Measurements from ENCODE around the gene CEP162. TPM values are rescaled to one million over a fixed set of nuclear protein-coding genes. Genes with fewer than 3 reads are reported as not detected.
"Not testable (repeated sequence)": the region's sequence is repeated elsewhere in the genome, so short reads cannot be mapped to it uniquely, and the experiment has no call there.

The CEP162 gene
- total and polyA plus RNA-seq, 2 donors (not counting 1 experiment from before 2014, with no cell fraction given) = 1.8 to 13.4 TPM

DNA sequence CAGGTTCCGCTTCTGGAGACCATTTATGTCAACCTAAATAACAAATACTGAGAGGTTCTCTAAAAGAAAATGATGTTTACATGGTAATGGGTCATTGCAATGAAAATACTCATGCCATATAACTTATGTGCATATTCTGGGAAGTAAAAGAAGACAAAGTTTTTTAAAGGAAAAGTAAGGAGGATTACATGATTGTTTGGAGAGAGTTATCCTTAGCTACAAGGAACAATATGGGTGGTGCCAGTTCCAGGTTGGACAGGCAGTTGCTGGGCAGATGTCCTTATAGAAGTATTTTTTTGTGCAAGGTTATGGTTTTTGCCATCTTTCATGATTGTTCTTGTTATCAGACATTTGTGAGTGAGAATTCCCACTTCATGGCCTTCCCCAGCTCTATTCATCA lies 141.4 kb downstream of the CEP162 start:
- no peak overlapping the region for H3K4me3 ChIP-seq (ENCODE audit: control extremely low read depth in 1 of 5, extremely low read depth in 1 of 5, insufficient read depth in 1 of 5, low read depth in 2 of 5, low read length in 4 of 5)
- no peak for ATAC-seq (ENCODE audit: low read depth)
- POLR2A ChIA-PET = no interaction called here
- H3K27me3 Mint-ChIP-seq = peaks cover 10% of the 10 kb centered on the region
- intact Hi-C loops (cut with micrococcal nuclease) = no loop called here
- DNase-seq = no peak
- H3K27ac ChIP-seq (ENCODE audit: low read length in 2 of 2) = no peak overlapping the region
- H3K79me2 ChIP-seq (ENCODE audit: control insufficient read depth, insufficient read depth, low read length) = no peaks in the 10 kb centered on the region
- TF ChIP-seq, protein P1, sequence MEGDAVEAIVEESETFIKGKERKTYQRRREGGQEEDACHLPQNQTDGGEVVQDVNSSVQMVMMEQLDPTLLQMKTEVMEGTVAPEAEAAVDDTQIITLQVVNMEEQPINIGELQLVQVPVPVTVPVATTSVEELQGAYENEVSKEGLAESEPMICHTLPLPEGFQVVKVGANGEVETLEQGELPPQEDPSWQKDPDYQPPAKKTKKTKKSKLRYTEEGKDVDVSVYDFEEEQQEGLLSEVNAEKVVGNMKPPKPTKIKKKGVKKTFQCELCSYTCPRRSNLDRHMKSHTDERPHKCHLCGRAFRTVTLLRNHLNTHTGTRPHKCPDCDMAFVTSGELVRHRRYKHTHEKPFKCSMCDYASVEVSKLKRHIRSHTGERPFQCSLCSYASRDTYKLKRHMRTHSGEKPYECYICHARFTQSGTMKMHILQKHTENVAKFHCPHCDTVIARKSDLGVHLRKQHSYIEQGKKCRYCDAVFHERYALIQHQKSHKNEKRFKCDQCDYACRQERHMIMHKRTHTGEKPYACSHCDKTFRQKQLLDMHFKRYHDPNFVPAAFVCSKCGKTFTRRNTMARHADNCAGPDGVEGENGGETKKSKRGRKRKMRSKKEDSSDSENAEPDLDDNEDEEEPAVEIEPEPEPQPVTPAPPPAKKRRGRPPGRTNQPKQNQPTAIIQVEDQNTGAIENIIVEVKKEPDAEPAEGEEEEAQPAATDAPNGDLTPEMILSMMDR (IDR thresholded peaks at IDR 0.05) = no peak
- no peak for TF ChIP-seq EZH2 (IDR thresholded peaks at IDR 0.05; ENCODE audit: borderline replicate concordance, insufficient read depth, low read depth, low read length, poor library complexity, severe bottlenecking)
- no peaks in the 10 kb centered on the region for H3K9me3 ChIP-seq (ENCODE audit: control extremely low read depth in 1 of 3, control insufficient read depth in 2 of 3, insufficient read depth in 1 of 3, low read length in 2 of 3)
- CTCF ChIA-PET = no interaction called here
- no peaks in the 10 kb centered on the region for H3K9me3 Mint-ChIP-seq (ENCODE audit: insufficient read depth)
- H2AFZ ChIP-seq (ENCODE audit: insufficient read depth, low read depth, low read length, poor library complexity, severe bottlenecking) = no peak overlapping the region
- no peaks in the 10 kb centered on the region for H3K36me3 ChIP-seq (replicated peaks in 1 of 2; ENCODE audit: control extremely low read depth in 1 of 2, control insufficient read depth in 1 of 2, extremely low read depth in 1 of 2, insufficient read depth in 2 of 2, low read length in 1 of 2)
- no peaks in the 10 kb centered on the region for H3K27me3 ChIP-seq (replicated peaks in 1 of 4; ENCODE audit: control extremely low read depth in 1 of 4, control insufficient read depth in 3 of 4, insufficient read depth in 4 of 4, low read length in 3 of 4)
- no peak overlapping the region for H3K27ac Mint-ChIP-seq
- no peak overlapping the region for H3K4me3 Mint-ChIP-seq
- WGBS (ENCODE audit: insufficient coverage) = no CpG with 5 or more reads among the region's 1 CpG
- H3K4me1 Mint-ChIP-seq = no peaks in the 10 kb centered on the region
- H3K4me1 ChIP-seq (ENCODE audit: control insufficient read depth in 2 of 2, insufficient read depth in 2 of 2, low read length in 2 of 2) = no peaks in the 10 kb centered on the region
- no peak overlapping the region for H3K9ac ChIP-seq (ENCODE audit: low read length)
- no peaks in the 10 kb centered on the region for H4K20me1 ChIP-seq (ENCODE audit: control insufficient read depth, insufficient read depth, low read length, poor library complexity, severe bottlenecking)
- H3K4me2 ChIP-seq (replicated peaks; ENCODE audit: low read depth, low read length, poor library complexity, severe bottlenecking) = no peak overlapping the region

DNA sequence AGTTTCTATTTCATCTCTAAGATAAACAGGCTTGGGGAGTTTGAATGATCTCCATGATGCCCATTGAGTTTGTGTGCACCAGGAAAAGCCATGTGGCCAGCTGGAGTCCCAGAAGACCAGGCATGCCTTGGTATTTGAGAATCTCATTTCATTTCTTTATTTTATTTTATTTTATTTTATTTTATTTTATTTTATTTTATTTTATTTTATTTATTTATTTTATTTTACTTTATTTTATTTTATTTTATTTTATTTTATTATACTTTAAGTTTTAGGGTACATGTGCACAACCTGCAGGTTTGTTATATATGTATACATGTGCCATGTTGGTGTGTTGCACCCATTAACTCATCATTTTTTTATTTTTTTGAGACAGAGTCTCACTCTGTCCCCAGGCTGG lies 142.7 kb downstream of the CEP162 start:
- H3K4me3 Mint-ChIP-seq; H3K9me3 Mint-ChIP-seq (ENCODE audit: insufficient read depth); H3K79me2 ChIP-seq (ENCODE audit: control insufficient read depth, insufficient read depth, low read length); ATAC-seq (ENCODE audit: low read depth); H3K9ac ChIP-seq (ENCODE audit: low read length); DNase-seq; H3K4me2 ChIP-seq (replicated peaks; ENCODE audit: low read depth, low read length, poor library complexity, severe bottlenecking); H3K4me3 ChIP-seq (ENCODE audit: control extremely low read depth in 1 of 5, extremely low read depth in 1 of 5, insufficient read depth in 1 of 5, low read depth in 2 of 5, low read length in 4 of 5); H3K4me1 Mint-ChIP-seq; H3K4me1 ChIP-seq (ENCODE audit: control insufficient read depth in 2 of 2, insufficient read depth in 2 of 2, low read length in 2 of 2); H3K9me3 ChIP-seq (ENCODE audit: control extremely low read depth in 1 of 3, control insufficient read depth in 2 of 3, insufficient read depth in 1 of 3, low read length in 2 of 3); intact Hi-C loops (cut with micrococcal nuclease); POLR2A ChIA-PET; H3K36me3 ChIP-seq (replicated peaks in 1 of 2; ENCODE audit: control extremely low read depth in 1 of 2, control insufficient read depth in 1 of 2, extremely low read depth in 1 of 2, insufficient read depth in 2 of 2, low read length in 1 of 2); H3K27ac ChIP-seq (ENCODE audit: low read length in 2 of 2); CTCF ChIA-PET; H2AFZ ChIP-seq (ENCODE audit: insufficient read depth, low read depth, low read length, poor library complexity, severe bottlenecking); H3K27me3 ChIP-seq (replicated peaks in 1 of 4; ENCODE audit: control extremely low read depth in 1 of 4, control insufficient read depth in 3 of 4, insufficient read depth in 4 of 4, low read length in 3 of 4); H4K20me1 ChIP-seq (ENCODE audit: control insufficient read depth, insufficient read depth, low read length, poor library complexity, severe bottlenecking); H3K27ac Mint-ChIP-seq: not testable (repeated sequence)
- H3K27me3 Mint-ChIP-seq = peaks cover 11% of the 10 kb centered on the region
